Left lung (tissue), 10 donors: Measurements from ENCODE around the gene UPK3A. TPM values are rescaled to one million over a fixed set of nuclear protein-coding genes. Genes with fewer than 3 reads are reported as not detected.
"Not testable (repeated sequence)": the region's sequence is repeated elsewhere in the genome, so short reads cannot be mapped to it uniquely, and the experiment has no call there.

Experiments
- ATAC-seq: fragments of 200-7000 bp; cut with Tn5 transposase; one replicate; pipeline ENCODE4 v1.9.1; 2020; ENCODE audit warnings: moderate library complexity
- DNase-seq, 4 donors: peaks; one replicate each; pipeline ENCODE4 v3.0.0-alpha.2; 2013 to 2020
- H3K27ac ChIP-seq, 2 donors: fragments of 200-600 bp; sonication (generic) in 1 of 2; one replicate each; pipeline versions ENCODE4 v1.5.0 to v1.8.0; 2020 to 2021
- H3K27me3 ChIP-seq, 2 donors: fragments of 200-600 bp; sonication (generic) in 1 of 2; one replicate each; pipeline versions ENCODE4 v1.5.0 to v1.8.0; 2020 to 2021
- H3K36me3 ChIP-seq, 2 donors: fragments of 200-600 bp; sonication (generic) in 1 of 2; one replicate each; pipeline versions ENCODE4 v1.5.0 to v1.8.0; 2020 to 2021
- H3K4me1 ChIP-seq, 2 donors: fragments of 200-600 bp; one replicate each; pipeline ENCODE4 v1.8.0; 2021
- H3K4me3 ChIP-seq, 2 donors: fragments of 200-600 bp; sonication (generic) in 1 of 2; one replicate each; pipeline versions ENCODE4 v1.5.0 to v1.8.0; 2020 to 2021; ENCODE audit warnings: mild to moderate bottlenecking in 1 of 2
- H3K9me3 ChIP-seq, 2 donors: fragments of 200-600 bp; sonication (generic) in 1 of 2; one replicate each; pipeline versions ENCODE4 v1.5.0 to v1.8.0; 2020 to 2021
- intact Hi-C, 2 donors: fragments of 100-400 bp; cut with DNase I; formaldehyde crosslinking; loops; one replicate each; pipeline versions ENCODE4 v1.11.2 to v1.14.2; 2022
- polyA plus RNA-seq, 6 donors: library from polyadenylated mRNA; unstranded; fragments of 120-200 nt; gene quantifications; one replicate each; pipeline ENCODE4 v1.2.1, GENCODE V29; 2013; ENCODE audit not compliant: insufficient read length in 6 of 6
- total RNA-seq, 2 donors: library from RNA; stranded (reverse); fragmentation: NEBNext Ultra II Directional; extraction: Animal tissue kit (Norgen Biotek cat#: 25700); gene quantifications; one replicate each; pipeline ENCODE4 v1.2.1, GENCODE V29; 2021
- TF ChIP-seq, protein P1 (sequence below), 2 donors: fragments of 200-600 bp; sonication (generic) in 1 of 2; IDR thresholded peaks; one replicate each; pipeline versions ENCODE4 v1.5.0 to v1.8.0; 2021; ENCODE audit warnings: antibody characterized with exemption in 2 of 2
- donor health status: DM: no; HTN: yes; CAD: no.
- donor health status: DM: no; HTN: no; CAD: no.

Gene UPK3A
- total and polyA plus RNA-seq, 8 donors, result 0.19 to 0.72 (median 0.27) TPM; not detected in 3

- ATAC-seq, result peak; percentile 19
- TF ChIP-seq, protein P1, sequence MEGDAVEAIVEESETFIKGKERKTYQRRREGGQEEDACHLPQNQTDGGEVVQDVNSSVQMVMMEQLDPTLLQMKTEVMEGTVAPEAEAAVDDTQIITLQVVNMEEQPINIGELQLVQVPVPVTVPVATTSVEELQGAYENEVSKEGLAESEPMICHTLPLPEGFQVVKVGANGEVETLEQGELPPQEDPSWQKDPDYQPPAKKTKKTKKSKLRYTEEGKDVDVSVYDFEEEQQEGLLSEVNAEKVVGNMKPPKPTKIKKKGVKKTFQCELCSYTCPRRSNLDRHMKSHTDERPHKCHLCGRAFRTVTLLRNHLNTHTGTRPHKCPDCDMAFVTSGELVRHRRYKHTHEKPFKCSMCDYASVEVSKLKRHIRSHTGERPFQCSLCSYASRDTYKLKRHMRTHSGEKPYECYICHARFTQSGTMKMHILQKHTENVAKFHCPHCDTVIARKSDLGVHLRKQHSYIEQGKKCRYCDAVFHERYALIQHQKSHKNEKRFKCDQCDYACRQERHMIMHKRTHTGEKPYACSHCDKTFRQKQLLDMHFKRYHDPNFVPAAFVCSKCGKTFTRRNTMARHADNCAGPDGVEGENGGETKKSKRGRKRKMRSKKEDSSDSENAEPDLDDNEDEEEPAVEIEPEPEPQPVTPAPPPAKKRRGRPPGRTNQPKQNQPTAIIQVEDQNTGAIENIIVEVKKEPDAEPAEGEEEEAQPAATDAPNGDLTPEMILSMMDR (IDR thresholded peaks at IDR 0.05), result no peak
Observed at GRCh38 chr22:45248832-45249561, 35.8 kb upstream of the UPK3A start.

DNA sequence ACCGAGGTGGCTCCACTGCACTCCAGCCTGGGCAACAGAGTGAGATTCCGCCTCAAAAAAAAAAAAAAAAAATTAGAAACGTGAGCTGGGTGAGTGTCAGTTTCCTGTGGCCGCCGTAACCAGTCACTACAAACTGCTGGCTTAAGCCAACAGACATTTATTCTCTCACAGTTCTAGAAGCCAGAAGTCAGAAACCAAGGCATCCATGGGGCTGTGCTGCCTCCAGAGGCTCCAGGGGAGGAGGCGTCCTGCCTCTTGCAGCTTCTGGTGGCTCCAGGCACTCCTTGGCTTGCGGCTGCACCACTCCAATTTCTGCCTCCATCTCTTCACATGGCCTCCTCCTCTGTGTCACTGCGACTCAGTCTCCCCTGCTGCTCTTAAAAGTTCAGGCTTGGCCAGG lies 32.9 kb upstream of the UPK3A start:
- Histone ChIP-seq H3K4me1 (peaks cover 1 to 5% of the 10 kb centered on the region in 2 donors), H3K4me3 (no peak overlapping the region), H3K36me3 (no peaks in the 10 kb centered on the region), H3K27ac (no peak overlapping the region), H3K9me3 (no peaks in the 10 kb centered on the region), H3K27me3 (no peaks in the 10 kb centered on the region)
- TF ChIP-seq, protein P1 (IDR thresholded peaks at IDR 0.05), result no peak
- intact Hi-C loops, result no loop called here
- ATAC-seq, result no peak
- no peak for DNase-seq

More at GRCh38 chr22:45248832-45249561, 35.8 kb upstream of the UPK3A start:
- DNase-seq, result no peak
- no peaks in the 10 kb centered on the region for H3K36me3 ChIP-seq
- no peaks in the 10 kb centered on the region for H3K9me3 ChIP-seq
- peaks cover 6 to 26% of the 10 kb centered on the region in 2 donors for H3K4me1 ChIP-seq
- intact Hi-C loops, result no loop called here
- H3K4me3 ChIP-seq, result no peak overlapping the region
- H3K27ac ChIP-seq, result no peak overlapping the region
- H3K27me3 ChIP-seq, result no peaks in the 10 kb centered on the region

- TF ChIP-seq, protein P1 (IDR thresholded peaks at IDR 0.05), result no peak
- intact Hi-C loops, result no loop called here
Observed at GRCh38 chr22:45253039-45253641, 31.6 kb upstream of the UPK3A start.

DNA sequence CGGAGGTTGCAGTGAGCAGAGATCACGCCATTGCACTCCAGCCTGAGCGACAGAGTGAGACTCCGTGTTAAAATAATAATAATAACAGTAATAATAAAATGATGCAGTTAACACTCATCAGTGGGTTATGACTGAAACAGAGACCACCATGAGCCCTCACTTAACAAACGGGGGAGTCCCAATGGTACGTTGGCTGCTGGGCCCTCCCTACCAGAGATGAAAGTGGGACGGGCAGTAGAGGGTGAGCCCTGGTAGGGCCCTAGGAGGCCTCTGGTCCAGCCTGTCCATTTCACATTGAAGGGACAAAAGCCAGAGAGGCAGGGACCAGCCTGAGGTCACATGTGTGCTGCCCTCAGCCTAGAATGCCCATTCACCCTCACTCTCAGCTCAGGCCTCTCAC lies 30.4 kb upstream of the UPK3A start:
- Histone ChIP-seq H3K4me1 (no peaks in the 10 kb centered on the region), H3K9me3 (no peaks in the 10 kb centered on the region), H3K27me3 (no peaks in the 10 kb centered on the region), H3K4me3 (no peak overlapping the region), H3K27ac (no peak overlapping the region), H3K36me3 (no peaks in the 10 kb centered on the region)
- DNase-seq (no peak), ATAC-seq (no peak)
- TF ChIP-seq, protein P1 (IDR thresholded peaks at IDR 0.05), result no peak
- intact Hi-C loops, result no loop called here

More at GRCh38 chr22:45253039-45253641, 31.6 kb upstream of the UPK3A start:
- Histone ChIP-seq H3K4me1 (no peaks in the 10 kb centered on the region), H3K9me3 (no peaks in the 10 kb centered on the region), H3K4me3 (no peak overlapping the region), H3K27ac (no peak overlapping the region), H3K27me3 (no peaks in the 10 kb centered on the region), H3K36me3 (no peaks in the 10 kb centered on the region)
- ATAC-seq, result no peak
- DNase-seq, result no peak

- Histone ChIP-seq H3K4me3 (no peak overlapping the region), H3K36me3 (no peaks in the 10 kb centered on the region), H3K27me3 (no peaks in the 10 kb centered on the region), H3K27ac (no peak overlapping the region), H3K4me1 (no peaks in the 10 kb centered on the region), H3K9me3 (no peaks in the 10 kb centered on the region)
- TF ChIP-seq, protein P1 (IDR thresholded peaks at IDR 0.05), result no peak
- no peak for DNase-seq
- intact Hi-C loops, result no loop called here
- ATAC-seq, result no peak
Observed at GRCh38 chr22:45254789-45255278, 29.9 kb upstream of the UPK3A start.

DNA sequence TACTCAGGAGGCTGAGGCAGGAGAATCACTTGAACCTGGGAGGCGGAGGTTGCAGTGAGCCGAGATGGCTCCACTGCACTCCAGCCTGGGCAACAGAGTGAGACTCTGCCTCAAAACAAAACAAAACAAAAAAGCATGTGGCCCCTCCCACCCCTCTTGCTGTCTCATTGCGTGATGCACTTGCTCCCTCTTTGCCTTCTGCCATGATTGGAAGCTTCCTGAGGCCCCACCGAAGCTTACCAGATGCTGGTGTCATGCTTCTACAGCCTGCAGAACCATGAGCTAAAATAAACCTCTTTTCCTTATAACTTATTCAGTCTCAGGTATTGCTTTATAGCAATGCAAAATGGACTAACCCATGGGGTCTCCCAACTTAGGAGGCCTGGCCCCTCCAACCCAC lies 26.8 kb upstream of the UPK3A start:
- ATAC-seq, intact Hi-C loops, H3K4me3 ChIP-seq, H3K27me3 ChIP-seq, DNase-seq, H3K9me3 ChIP-seq, H3K4me1 ChIP-seq, H3K27ac ChIP-seq, H3K36me3 ChIP-seq: not testable (repeated sequence)
